Measurements from ENCODE around the gene NTHL1. TPM values are rescaled to one million over a fixed set of nuclear protein-coding genes. Genes with fewer than 3 reads are reported as not detected.

The NTHL1 gene
- total RNA-seq, 1 experiment from 2014 or later = 29.0 TPM

DNA sequence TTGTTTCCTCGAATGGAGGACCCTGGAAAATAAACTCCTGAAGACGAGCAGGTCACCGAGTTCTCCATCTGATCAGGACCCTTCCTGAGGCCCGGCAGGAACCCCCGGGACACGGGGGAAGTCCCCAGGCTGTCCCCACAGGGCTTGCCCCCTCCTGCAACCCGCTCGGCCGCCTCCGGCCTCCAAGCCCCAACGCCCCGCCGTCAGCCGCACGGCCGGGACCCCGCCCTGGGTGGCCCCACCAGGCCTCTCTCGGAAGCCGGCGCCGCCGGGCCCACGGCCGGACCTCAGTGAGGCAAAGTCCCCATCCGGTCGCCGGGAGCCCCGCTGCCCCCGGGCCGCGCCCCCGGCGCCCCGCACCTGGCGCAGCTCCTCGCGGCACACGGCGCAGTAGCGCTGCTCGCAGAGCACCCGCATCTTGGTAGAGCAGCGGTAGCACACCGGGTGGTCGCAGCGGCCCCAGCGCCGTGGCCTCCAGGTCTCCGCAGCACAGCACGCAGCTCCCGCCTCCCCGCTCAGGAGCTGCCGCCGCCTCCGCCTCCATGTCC lies 38.4 kb downstream of the NTHL1 start:
- DNase-seq (ENCODE audit: low read depth) = no peak

DNA sequence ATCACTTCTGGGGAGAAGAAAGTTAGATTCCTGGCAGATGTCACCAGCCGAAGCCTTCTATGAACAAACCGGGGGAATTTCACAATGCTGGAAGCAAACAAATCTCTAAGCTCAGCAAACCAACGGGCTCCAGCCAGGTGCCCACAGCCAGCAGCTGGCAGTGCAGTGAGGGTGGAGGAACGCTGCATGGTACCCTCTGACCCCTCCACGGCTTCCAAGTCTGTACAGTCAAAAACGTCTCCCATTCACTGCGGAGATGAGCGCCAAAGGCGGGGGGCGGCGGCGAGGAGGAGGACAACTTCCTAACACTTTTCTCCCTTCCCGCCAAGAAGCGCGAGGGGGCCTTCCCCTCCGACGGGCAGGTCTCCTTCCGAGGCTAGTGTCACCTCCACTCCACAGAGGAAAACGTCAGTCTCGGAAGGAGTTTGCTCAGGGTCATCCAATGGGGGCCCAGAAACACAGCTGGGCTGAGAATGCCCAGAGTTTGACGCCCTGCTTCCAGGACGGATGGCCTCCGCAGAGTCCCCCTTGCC lies 38.9 kb downstream of the NTHL1 start:
- peak; percentile 59 for DNase-seq (ENCODE audit: low read depth)

DNA sequence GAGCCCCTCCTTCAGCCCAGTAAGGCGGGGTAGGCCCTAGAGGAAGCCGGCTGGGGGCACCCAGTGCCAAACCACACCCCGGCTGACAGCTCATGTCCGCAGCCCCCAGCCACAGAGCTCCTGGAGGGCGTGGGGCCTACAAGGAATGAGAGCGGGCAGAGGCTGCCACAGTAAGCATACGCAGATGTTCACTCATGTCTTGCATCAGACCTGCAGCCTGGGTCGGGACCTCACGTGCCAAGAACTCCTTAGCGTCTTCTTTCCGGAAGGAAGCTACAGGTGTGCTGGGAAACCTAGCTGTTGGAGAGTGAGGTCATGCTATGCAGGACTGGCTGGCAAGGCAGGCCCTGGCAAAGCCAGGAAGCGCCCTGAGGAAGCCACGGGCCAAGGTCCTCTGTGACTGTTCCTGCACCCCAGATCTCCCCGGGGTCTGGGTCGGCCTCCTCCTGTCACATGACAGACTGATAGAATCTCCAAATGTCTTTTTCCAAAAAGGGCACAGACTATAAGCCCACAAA lies 39.6 kb downstream of the NTHL1 start:
- peak; percentile 75 for DNase-seq (ENCODE audit: low read depth)

DNA sequence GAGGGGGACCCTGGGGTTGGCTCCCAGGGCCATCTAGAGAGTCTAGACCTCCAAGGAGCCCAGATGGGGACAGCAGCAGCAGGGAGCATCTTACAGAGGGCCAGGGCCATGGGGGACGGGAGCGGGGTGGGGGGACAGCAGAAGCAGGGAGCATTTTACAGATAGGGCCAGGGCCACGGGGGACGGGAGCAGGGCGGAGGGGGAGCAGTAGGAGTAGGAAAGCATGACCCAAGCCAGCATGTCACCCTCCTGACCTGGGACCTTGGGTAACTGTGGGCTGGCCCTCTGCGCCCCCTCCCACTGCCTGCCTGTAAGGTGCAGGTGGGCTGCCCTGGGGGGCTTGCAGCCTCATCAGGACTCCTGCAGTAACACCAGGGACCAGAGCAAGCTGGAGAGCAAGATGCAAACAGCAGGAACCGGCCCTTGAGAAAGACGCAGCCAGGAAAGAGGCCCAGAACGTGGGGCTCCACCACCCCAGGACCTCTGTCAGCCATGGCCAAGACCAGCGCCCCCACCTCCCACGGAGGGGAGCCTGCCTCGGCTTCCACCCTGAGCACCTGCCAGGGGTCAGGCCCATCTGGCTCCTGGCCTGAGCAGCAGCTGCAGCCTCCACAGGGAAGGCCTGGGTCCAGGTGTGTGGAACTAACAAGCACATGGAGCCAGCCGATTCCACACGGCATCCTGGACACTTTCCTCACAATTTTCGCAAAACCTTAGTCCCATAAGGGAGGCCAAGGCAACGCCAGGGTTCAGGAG lies 40.4 kb downstream of the NTHL1 start:
- DNase-seq (ENCODE audit: low read depth) = no peak

DNA sequence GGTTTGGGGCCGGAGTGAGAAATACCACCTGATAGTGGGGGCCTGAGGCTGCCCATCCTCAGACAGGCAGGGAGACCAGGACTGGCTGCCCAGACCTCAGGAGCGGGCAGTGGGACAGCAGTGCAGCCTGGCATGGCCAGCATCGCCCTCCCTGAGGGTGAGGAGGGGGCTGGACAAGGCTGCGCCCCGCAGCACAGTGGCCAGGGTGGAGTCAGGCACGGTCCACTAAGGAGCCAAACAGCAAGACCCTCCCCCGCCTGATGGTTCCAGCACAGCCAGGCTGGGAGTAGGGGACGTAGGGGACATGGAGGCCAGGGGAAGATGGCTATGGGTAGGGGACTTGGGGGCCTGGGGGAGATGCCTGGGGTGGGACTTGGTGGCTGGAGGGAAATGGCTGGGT lies 41.3 kb downstream of the NTHL1 start:
- DNase-seq (ENCODE audit: low read depth) = no peak

DNA sequence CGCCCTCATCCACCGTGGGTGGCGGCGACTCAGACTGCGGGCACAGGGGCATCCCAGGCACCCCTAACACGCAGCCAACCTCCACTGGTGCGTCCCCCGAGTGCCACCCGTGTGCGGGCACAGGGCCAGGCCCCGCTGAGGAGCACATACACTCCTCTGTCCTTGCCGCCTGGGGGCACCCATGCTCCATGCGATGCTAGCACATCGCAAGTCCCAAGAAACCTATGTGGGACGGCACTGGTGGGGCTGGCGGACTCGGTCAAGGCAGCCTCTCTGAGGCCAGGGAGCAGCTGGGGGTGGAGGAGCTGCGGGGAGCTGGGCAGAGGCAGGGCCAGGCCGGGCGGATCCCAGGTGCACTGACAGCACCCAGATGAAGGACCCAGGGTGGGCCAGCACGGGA lies 42.0 kb downstream of the NTHL1 start:
- no peak for DNase-seq (ENCODE audit: low read depth)

DNA sequence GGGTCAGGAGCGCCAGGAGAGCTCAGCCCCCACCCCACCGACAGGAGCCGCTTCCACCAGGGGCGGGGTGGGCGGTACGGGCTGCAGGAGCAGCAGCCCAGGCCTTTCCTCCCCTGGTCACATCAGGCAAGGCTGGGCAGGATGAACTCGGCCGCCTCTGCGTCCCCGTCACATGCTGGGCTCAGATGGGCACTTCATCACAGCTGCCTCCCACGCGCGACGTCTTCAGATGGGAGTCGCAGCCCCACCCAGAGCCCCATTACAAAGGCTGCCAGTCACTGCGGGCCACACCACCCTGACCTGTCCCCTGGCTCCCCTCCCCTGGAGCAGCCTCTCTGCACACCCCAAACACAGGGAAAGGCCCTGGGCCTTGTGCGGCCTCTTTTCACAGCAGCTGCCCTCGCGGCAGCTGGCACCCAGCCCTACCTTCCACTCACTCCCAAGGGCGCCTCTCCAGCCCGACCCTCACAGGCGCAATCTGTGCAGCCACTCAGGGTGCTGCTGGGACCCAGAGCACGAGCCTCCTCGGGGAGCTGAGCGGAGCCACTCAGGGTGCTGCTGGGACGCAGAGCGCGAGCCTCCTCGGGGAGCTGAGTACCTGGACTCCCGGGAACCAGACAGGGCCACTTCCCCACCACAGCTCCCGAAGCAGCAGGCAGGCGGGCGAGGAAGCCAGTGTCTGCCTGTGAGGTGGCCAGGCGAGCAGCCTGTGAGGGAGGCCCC lies 42.7 kb downstream of the NTHL1 start:
- no peak for DNase-seq (ENCODE audit: low read depth)

DNA sequence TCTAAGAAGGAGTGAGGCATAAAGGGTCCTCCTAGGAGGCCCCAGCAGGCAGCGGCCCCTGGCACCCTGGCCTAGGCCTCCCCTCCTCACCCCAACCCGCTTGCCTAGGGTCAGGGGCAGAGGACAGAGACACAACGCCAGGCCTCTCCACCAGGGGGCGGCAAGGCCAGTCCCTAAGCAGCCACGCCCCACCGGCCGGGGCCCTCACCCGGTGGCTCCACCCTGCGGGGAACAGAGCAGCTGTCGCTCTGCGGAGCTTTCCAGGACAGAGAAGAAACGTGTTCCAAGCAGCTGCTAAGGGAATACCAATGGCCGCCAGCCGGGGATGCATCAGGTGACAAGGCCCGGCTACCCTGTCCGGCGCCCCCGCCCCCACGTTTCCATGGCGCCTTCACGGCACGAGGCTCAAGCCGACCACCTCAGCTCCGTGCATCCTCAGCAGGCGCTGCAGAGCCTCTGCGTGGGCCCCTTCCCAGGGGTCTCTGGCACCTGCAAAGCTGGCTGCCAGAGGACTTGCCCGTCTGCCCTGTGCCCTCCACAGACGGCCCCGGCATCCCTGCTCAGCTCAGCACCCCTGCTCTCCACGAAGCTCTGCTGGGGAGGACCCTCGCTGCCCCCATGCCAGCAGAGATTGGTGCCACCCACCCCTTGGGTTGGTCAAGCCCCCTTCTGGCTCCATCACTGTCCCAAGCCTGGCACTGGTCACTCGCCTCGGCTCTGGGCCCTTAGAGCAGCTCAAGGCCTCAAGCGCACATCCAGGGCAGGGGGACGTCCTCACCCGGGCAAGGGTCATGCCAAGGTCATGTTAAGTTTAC lies 43.6 kb downstream of the NTHL1 start:
- DNase-seq (ENCODE audit: low read depth) = peak; percentile 97

DNA sequence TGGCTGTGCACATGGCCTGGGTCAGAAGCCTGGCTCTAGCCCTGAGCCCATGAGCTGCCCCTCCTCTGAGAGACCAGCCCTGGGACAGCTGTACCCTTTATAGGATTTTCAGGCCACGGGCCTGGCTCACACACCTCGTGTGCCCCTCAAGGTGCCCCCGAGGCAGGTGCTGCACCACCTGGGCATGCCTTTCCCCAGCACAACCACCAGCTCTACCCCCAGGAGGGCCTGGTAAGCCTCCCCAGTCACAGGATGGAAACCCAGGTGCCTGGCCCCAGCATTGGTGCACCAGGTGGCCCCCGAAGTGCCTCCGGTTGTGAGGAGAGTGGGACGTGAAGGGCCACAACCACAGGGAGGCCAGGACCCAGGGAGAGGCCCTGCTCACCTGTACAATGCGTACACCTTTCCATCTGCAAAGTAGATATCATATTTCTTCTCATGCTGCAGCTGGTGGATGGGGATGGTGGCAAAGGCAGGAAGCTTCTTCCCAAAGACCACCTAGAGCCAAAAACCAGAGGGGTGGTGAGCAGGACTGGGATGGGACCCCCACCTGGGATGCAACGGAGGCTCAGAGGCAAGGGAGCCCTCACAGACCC lies 44.3 kb downstream of the NTHL1 start:
- DNase-seq (ENCODE audit: low read depth) = no peak

DNA sequence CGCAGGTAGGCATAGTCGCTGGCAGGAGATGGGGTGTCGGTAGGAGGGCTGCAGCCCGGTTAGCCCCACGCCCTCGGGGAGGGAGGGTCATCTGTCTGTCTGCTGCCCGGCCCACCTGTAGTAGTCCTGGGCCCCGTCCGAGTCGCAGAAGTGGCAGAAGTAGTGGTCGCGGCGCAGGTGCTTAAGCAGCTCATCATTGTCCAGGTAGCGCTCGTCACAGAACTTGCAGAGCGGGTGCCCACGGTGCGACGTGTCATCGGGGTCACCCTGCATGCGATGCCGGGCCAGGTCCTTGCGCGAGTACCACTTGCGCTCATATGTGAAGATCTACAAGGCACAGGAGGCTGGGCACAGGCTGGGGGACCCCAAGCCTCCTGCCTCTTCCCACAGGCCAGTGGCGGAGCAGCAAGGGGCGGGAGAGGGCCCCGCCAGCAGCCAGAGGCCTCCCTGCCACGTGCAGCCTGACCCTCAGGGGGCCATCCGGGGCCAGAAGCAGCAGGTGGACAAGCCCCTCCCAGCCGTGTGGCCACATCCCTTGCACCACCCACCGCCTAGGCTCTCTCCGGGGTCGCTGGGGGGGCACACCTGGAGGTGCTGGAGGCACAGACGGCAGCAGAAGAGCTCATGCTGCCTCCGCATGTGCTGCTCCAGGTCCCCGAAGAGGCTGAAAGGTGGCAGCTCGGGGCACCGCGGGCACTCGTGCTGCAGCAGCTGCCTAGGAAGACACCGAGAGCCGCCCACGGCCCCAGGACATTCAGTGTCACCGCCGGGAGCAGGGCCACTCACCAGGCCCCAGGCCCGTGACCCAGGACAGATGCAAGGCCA lies 45.0 kb downstream of the NTHL1 start:
- DNase-seq (ENCODE audit: low read depth) = no peak

DNA sequence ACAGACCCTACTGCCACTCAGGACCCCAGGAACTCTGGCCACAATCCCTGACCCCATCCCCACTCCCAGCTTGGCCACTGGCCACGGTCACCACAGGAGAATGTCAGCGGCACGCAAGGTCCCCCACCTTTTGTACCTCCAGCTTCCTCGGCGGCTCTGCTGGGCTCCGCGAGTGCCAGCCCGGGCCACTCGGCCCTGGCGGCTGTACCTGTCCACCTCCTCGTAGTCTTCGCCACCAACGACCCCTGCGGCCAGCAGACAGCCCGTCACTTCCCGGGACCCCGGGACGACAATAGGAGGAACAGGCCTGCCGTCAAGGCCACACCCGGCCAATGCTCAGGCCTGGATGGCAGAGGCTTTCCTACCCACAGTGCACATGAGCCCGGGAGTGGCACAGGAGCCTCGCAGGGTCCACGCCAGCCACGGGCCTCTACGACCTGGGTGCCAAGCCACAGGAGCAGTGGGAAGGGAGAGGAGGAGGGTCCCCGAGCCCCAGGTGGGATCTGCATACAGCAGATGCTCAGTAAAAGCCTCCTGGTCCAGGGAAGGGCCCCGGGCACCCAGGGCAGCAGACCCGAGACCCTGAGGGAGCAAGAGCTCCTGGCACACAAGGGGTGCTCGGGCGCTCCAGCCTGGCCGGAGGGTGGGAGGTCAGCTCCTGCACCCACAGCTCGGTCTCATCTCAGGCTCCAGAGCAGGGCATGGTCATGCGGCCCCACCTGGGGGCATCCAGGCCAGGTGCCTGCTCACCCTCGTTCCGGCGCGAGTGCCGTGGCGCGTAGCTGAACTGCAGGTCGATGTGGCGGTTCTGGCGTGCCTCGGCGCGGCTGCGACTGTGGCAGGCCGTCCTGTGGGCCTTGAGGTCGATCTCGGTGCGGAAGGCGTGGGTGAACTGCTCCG lies 45.9 kb downstream of the NTHL1 start:
- no peak for DNase-seq (ENCODE audit: low read depth)

DNA sequence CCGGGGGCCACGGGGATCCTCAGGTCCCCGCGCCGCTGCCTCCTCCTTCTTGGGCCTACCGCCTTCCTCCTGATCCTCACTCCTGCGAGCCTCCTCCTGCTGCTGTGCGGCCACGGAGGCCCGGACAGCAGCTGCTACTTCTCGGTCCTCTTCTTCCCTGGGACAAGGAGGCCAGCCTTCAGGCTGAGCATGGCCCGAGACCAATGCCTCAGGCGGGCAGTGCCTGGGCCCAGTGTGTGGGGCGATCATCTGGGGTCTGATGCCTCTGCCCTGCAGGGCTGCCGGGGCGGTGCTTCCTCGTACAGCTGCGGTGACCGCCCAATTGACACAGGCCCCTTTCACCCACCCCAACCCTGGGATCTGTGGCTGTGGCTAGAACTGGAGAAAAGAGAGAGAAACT lies 46.6 kb downstream of the NTHL1 start:
- no peak for DNase-seq (ENCODE audit: low read depth)

DNA sequence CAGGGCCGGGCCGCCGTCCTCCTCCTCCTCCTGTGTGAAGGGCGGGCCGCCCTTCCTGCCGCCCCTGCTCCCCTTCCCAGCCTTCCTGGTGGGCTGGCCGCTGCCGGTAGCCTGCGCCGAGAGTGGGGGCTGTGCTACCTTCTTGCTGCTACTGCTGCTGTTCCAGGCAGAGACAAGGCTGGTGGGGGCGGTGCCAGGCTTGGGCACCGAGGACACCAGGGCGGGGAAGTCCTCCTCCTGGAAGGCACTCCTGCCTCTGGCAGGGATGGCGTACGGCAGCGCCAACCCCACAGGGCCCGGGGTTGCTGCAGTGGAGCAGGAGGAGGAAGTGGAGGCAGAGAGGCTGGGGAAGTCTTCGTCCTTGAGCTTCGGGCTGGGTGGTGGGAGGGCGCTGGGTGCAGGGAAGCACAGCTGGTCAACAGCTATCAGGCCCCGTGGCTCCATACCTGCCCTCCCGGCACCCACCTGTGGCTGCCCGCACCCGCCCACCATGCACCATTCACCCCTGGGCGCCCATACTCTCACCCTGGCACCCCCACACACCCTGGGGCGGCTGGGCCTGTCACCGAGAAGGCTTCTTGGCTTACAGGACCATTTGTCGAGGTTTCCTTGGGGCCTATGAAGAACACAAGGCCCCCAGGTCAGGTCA lies 47.6 kb downstream of the NTHL1 start:
- no peak for DNase-seq (ENCODE audit: low read depth)

DNA sequence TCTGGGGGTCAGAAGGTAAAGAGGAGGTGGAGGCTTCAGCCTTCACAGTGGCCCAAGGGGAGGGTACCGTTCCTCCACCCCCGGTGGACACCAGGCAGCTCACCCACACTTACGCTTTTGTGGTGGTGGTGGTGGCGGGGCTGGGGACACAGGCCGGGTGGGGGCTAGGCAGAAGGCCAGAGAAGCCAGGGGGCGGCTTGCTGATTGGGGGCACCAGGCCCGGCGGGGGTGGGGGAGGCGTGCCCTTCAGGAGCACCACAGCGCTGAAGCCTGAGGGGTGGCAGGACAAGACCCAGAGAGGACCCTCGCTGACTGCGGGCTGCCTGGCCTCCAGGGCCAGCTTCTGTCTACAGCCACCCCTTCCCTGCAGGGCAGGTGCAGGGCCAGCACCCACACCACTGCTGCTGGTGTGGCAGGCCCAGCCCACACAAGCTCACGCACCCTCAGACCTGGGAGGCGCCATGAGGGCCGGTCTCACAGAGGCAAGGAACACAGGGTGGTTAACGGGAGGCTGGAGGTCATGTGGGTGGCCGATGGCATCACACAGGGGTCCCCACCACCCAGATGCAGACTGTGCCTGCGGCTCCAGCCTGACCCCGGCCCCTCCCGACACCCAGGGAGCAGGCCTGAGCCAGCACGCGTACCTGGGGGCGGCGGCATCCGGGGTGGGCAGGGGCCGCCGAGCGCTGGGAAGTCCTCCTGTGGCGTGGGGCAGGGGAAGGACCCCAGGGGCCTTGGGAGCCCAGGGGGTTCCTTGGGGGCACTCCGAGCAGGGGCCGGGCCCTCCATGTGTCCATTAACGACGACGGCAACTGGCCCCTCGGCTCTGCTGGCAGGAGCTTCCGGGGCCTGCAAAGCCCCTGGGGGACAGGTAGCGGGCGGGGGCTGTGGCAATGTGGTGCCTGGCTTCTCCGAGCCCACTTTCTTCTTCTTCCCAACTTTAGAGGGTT lies 48.5 kb downstream of the NTHL1 start:
- no peak for DNase-seq (ENCODE audit: low read depth)

DNA sequence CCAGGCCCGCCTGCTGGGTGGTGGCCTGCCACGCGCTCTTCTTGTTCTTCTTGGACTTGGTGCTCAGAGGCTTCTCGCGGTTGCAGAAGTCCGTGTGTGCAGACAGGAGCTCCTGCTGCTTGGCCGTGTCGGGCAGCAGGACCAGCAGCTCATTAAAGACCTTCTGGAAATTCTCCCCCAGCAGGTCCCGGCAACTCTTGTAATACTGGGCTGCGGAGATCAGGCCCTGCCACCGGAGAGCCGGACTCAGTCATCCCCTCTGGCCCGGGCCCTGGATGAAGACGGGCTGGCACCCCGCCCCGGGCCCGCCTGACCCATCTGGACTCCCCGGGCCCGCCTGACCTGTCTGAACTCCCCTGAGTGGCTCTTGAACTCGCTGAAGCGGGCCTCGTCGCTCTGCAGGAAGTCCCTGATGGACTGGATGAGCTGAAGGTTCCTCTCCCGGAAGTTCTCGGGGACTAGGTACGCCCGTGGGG lies 49.2 kb downstream of the NTHL1 start:
- DNase-seq (ENCODE audit: low read depth) = no peak

DNA sequence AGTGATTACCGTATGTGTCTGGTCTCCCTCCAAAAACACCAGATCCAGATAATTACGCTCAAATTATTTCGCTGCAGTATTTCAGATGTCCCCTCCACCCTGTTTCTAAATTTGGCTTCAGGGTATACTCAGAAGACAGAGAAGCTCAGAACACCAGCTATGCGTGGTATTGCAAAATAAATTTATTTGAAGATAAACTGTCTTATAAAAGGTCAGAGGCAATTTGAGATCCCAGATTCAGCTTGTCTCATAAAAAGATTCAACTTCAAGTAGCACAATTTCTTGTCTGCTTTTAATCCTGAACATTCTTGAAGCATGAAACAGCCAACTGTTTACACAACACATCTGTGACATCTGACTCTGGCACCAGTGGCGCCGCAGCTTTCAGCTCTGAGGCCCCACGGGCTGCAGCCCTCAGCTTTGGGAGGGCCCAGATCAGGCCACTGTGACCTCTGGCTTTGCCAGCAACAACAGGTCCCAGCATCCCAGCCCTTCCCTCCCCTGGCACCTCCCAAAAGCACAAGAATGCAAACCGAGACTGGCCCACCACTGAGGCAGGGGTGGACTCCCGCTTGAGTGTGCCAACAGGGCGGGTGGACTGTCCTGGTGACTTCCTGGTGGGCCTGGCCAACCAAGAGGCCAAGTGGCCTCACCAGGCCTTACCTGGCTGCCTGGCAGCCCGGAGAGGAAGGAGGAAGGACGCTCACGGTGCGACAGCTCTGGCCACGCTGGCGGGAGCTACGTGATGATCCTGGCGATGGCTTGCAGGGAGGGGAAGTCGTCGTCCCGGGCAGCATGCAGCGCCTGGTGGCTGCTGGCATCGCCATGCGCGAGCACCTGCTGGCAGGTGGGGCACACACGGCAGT lies 49.9 kb downstream of the NTHL1 start:
- no peak for DNase-seq (ENCODE audit: low read depth)
